T-helper 2 cell (primary cell): ENCODE data around the gene KIAA0930.
A peak's percentile ranks its signal among the peaks of the same experiment; 100 is the strongest.
"Not testable (repeated sequence)": the region's sequence is repeated elsewhere in the genome, so short reads cannot be mapped to it uniquely, and the experiment has no call there.

Source experiments
- DNase-seq, 5 experiments: peaks; one replicate each; pipeline versions ENCODE4 v3.0.0 to v3.0.0-alpha.2; 2012 to 2022

The KIAA0930 gene

DNA sequence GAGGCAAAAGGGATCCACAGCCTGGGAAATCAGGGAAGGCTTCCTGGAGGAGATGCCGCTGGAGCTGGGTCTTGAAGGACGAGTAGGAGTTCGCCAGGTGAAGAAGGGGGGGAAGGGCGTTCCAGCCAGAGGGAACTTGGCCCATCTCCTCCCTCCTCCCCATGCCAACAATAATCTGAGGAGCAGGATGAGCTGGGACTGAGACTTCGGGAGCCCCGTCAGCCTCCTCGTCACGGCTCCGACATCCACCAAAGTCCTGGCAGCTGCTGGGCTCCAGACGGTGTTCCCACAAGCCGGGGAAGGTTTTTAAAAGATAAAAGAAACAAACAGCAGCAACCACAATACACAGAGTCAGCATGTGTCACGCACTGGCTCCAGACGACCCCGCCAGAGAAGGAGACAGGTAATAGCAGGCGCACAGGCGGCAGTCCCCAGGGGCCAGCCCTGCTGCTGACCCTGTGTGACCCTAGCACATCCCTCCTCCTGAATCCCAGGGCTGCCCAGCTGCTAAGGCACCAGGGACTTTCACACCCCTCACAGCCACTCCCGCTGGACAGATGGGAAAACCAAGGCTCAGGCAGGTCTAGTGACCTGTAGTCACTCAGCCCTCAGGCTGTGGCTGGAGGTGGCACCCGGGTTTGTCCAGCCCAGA lies 39.7 kb downstream of the KIAA0930 start:
- no peak for DNase-seq

DNA sequence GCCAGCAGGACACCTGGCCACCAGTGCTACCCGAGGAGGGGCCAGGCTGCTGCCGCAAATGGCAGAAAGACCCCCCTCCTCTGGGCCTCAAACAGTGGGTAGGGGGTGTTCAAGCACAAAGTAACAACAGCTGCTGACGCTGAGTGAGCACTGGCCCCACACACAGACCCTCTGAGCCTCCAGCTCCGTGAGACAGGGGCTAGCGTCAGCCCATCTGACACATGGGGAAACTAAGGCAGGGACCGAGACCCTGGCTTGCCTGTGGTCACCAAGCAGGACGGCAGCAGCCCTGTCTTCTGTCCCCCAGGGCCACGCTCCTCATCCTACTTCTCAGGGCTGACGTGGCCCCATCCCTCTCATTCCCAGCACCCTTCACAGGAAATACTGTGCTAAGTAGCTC lies 40.5 kb downstream of the KIAA0930 start:
- DNase-seq: no peak

DNA sequence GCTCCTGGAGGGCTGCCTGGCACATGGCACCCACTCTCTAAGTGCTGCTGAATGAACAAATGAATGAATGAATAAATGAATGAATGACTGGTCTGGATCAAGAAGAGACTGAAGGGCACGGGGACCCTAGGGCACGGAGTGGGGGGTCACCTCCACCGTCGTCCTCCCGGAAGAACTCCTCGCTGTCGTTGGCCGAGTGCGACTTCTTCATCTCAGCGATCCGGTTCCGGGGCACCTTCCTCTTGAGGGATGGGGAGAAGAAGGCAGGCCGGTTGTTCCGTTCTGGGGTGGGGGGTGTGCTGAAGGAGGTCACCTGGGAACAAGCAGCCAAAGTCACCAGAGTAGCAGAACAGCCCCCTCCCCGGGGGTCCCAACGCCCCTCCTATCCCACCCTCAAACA lies 41.0 kb downstream of the KIAA0930 start:
- no peak for DNase-seq

DNA sequence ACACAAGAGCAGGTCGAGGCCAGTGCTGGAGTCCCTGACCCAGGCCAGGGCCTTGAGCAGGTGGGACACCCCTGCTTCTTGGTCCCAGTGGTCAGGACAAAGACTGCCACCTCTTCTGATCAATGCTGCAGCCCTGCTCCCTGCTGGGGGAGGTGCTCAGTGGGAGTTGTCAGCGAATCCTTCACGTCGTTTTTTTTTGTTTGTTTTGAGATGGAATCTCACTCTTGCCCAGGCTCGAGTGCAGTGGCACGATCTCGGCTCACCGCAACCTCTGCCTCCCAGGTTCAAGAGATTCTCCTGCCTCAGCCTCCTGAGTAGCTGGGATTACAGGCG lies 42.3 kb downstream of the KIAA0930 start:
- DNase-seq: no peak

DNA sequence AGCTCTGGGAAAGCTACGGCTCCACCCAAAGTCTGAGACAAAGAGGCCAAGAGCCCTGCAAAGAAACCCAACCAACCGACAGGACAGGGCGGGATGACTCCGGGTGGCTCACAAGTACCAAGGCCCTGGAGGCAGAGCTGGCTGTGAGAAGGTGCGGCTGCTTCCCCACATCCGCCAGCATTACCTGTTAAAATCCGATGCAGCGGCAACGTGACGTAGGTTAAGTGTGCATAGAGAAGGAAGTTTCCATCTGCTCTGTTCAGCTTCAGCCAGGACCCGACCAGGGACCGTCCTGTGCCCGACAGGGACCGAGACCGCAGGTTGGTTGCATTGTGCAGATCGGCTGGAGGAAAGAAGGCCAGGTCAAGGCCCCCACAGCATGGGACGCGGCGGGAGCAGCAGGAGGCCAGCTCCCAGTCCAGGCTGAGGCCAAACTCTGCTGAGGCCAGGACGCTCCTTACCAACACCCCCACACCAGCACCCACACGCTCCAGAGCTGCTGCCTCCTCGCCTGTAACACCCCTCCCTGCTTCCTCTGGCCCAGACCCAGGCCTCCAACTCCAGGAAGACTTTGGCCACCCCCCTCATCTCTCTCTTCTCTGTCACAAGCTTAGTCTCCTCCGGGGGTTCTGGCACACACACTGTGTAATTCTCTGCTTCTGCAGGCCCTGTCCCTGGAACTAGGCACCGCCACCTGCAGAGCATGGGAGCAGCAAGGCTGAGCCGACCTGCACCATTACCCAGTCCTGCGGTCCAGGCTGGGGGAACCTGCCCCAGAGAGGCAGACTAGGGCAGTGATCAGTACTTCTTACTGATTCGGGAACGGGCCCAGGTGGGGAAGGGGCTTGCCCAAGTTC lies 42.9 kb downstream of the KIAA0930 start:
- no peak for DNase-seq

DNA sequence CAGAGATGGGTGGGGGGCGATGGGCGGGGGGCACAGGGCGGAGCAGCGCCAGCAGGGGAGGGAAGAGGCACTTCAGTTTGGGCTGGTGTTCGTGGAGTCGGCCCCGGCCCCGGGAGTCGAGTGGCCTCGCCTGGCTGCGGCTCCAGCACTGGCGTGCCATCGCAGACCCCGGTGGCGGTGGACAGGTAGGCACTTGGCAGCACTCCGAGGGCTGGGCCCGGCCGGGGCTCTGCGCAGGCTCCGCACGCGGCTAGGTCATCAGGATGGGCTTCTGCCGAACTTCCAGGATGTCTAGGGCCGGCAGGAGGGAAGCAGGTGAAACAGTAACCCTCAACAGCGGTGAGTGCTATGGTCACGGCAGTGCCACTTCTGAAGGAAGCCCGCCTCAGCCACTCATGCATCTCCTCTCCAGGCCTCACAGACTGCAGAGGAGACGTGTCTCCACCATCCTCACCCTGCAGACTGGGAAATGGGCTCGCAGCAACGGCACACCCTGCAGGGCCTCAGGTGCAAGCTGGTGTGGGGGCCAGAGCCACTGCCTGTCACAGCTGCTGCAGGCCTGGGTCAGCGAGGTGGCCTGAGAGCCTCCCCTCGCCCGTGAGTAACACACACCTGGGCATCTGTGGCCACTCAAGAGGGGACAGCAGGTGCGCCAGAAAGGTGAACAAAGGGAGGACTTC lies 43.6 kb downstream of the KIAA0930 start:
- no peak for DNase-seq

DNA sequence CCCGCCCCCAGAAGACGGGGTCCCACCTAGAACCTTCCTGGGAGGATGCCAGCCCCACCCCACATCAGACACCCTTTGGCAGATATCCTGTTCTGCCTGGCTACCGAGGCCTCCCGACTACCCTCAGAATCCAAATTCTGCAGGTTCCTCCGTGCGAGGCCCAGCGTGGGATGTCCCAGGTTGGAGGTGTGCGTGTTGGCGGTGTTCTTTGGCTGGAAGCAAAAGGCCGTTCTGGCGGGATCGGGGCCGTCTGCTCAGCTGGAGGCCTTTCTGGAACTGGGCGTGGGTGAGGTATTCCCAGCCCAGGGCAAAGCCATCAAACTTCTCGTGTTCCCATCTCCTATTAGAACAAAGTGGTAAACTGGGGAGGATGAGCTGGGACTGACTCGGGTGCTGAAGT lies 44.4 kb downstream of the KIAA0930 start:
- DNase-seq: no peak

DNA sequence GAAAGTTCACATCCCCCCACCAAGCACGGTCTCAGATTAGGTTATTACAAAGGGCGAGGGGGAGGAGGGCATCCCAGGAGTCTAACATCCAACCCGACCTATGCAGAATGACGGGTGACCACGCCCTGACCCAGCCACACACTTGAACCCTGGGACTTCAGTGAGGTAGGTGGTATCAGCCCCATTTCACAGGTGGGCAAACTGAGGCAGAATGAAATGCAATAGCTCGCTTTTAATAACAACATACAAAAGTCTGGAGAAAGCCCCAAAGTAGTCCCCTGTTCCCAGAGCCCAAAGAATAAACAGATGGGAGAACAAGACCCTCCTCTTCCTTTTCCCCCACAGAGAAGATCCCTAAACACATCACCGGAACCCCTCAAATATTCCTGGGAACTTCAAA lies 45.1 kb downstream of the KIAA0930 start:
- DNase-seq: no peak

DNA sequence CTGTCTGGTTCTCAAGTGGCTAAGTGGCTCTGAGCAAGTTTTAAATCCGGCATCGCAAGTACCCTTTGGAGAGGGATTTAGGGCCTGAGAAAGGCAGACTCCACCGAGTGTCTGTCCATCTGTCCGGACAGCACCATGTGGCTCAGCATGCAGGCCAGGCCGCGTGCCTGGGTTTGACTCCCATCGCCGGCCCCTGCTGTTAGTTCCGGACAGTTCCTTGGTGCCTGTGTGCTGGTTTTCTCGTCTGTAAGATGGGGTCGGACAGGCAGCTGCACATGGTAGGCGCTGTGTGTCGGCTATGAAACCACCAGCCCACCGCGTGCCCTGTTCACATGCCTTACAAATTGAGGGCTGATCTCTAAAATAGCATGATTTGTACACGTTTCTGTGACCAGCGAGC lies 46.0 kb downstream of the KIAA0930 start:
- no peak for DNase-seq

DNA sequence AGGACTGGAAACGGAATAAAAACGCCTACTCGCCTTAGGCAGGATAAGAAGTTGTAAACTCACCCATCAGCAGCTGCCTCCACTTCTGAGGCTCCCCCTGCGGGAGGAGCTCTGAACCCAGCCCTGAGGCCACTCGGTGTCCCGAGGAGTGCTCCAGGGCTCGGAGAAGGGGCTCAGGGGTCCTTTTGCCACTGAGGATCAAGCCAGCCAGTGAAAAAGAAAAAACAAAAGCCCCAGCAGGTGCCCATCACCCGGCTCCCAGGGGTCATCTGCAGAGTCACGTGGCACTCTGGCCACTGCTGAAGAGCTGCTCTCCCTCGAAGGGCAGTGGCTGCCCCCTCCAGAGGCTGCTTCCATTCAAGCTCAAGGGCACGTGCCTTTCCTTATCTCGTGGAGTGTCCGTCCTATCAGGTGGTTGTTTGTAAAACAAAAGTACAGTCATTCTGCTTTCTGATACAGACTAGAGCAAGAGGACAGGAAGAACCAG lies 48.0 kb downstream of the KIAA0930 start:
- DNase-seq: no peak

DNA sequence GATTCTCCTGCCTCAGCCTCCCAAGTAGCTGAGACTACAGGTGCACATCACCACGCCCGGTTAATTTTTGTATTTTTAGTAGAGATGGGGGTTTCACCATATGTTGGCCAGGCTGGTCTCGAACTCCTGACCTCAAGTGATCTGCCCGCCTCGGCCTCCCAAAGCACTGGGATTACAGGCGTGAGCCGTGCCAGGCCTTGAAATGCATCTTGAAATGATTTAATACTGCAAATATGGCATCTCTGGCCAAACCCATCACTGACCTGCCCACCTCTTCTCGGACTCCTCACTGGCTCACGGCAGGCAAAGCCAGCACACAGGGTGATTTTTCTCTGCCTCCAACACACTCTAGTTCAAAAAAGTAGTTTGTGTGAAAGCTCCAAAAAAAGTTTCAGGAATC lies 48.9 kb downstream of the KIAA0930 start:
- DNase-seq: not testable (repeated sequence)

DNA sequence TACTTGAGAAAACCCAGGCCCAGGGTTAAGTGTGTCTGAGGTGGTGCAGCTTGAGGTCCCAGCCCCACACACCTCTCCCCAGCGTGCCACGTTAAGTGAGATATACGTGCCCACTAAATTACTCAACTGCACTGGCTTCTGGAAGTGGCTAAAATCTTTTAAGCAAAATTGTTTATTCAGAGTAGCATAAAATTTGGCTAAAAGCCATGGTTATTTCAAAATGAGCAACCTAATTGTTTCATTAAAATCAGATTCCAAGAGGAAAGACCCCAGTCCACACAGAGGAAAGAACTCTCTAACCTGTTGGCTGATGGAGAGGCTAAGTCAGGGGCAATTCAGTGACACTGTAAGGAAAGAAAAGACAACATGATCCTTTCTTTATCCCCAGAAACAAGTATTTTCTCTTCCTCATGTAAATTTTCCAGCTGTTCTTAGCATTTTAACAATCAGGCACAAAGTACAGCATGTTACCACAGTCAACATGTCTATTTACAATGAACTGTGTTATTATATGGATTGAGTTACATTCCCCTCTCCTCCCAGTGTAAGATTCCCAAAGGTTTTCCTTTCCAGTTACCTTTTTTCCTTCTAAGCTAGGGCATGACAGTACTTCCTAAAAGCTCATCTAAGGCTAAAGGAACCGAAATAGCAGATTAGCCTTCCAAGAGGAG lies 50.4 kb downstream of the KIAA0930 start:
- no peak for DNase-seq

DNA sequence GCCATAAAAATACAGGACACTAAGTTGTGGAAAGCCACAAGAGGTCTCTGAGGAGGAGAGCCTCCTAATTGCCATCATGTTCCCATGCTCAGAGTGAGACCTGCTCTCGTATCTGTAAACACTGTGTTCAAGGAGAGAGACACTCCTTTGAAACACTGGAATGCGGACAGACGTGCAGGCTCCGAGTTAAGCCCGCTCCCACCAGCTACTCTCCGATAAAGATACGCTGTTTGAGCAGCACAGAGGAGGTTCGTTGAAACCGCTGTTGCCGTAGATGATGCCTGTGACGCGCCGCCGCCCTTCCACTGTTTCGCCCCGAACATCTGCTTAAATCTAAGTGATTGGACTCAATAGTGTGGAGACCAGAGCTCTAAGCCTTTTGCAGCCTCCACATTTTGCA lies 51.9 kb downstream of the KIAA0930 start:
- no peak for DNase-seq

DNA sequence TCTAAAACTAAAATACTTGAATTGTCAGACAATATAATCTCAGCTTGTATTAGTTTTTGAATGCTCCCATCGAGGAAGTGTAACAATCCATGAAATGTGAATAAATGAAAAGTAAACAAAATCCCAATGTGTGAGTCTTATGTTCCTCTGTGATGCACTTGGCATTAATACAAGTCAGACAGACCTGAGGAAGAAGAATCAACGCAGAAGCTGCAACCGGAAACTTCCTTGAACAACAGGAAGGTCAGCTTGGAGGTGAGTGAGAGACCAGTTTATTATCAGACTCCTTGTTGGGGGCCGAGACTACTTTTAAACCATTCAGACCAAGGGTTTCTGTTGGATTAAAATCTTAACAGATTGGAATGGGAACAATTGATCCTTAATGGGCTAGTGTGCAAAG lies 52.8 kb downstream of the KIAA0930 start:
- DNase-seq: no peak

DNA sequence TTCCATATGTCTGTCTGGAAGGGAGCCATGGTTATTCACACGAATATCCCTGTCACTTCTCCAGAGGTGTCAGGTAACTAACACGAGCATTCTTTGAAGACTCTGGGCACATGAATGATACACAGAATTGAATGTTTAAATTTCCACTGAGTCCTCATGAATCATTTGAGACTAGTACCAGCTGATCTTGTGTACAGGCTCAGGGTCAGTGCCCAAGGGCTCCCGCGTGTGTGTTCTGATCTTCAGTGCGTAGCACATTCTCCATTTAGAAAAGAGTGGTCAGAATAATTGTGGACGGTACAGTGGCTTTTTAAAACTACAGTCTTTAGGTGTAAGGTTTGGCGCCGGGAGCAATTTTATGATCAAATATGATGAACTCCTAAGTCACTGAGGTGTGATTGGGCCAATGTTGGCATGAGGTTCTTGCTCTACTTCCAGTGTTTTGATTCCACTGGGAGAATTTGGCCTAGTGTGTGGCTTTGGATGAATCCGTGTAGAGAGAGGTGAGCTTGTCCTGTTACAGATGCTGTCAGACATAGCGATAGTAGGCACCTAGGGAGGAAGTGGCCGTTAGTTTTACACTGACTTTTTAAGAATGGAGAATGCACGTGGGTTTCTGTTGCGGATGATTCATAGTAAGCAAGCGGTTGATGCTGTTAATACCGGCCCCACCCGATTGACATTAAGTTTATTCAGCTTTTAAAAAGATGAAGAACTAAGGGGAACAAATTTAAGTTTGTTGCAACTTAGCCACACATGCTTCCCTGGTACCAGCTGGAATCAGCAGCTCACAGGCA lies 54.8 kb downstream of the KIAA0930 start:
- peak in 1 of 5 experiments; percentile 63 for DNase-seq

DNA sequence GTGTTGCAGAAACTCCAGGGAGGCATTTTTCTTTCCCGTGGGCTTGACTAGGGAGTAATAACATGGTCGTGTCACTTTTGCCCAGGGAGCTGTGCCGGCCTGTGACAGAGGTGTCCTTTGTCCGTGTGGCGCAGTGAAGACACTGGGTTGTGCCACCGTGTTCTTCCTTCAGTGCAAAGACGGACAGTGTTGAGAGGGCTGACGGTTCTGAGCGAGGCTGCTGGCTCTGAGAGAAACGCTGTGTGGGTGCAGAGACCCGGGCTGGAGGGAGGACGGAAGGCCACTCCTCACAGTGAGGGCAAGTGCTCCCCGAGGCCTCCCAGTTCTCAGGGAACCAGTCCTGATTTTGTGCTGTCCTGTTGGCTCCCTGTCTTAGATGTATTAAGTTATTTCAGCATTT lies 56.7 kb downstream of the KIAA0930 start:
- no peak for DNase-seq

DNA sequence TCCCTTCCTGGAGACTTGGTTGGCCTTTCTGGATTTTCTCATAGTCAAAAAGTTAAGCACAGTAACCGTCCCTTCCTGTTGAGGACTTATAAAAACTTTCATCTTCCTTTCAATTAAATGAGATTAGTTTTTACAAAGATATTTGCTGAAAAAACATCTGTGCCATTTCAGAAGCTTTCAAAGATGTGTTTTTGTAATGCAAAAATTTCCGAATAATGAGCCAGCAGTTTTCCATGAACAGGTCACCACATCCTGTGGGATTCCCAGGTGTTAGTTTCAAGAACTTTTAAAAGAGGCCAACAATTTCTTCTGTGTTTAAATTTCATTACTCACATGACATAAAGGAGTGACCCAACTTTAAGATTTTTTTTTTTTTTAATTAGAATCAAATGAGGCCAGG lies 58.9 kb downstream of the KIAA0930 start:
- no peak for DNase-seq

DNA sequence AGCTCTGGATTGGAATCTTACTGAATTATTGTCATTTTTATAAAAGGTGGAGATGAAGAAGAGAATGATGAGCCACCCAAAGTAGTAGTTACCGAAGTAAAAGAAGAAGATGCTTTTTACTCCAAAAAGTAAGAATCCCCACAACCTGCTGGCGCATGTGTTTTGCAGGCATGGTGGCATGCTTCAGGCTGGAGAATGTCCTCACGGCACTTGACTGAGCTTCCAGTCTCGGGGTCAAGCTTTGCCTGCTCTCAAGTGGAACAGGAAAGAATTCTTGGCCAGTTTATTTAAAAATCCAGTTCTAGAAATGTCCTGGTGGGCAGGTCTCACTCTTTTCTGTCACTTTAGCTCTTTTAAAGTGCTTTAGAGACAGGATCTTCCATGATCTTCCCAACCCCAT lies 59.5 kb downstream of the KIAA0930 start:
- DNase-seq: no peak

DNA sequence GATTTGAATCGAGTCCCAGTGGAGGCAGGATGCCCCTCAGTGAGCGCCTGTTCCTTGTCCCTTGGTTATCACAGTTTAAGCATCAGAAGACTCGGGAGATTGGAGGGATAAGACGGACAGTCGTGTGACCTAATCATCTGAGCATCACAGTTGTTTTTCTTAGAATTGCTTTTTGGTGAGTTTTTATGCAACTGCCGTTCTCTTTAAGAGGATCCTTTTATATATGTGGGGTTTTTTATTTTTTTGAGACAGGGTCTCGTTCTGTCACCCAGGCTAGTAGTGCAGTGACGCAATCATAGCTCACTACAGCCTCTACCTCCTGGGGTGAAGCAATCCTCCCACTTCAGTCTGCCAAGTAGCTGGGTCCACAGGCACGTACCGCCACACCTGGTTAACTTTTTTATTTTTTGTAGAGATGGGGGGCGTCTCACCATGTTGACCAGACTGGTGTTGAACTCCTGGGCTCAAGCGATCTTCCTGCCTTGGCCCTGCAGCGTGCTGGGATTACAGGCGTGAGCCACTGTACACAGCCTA lies 60.5 kb downstream of the KIAA0930 start:
- no peak for DNase-seq

DNA sequence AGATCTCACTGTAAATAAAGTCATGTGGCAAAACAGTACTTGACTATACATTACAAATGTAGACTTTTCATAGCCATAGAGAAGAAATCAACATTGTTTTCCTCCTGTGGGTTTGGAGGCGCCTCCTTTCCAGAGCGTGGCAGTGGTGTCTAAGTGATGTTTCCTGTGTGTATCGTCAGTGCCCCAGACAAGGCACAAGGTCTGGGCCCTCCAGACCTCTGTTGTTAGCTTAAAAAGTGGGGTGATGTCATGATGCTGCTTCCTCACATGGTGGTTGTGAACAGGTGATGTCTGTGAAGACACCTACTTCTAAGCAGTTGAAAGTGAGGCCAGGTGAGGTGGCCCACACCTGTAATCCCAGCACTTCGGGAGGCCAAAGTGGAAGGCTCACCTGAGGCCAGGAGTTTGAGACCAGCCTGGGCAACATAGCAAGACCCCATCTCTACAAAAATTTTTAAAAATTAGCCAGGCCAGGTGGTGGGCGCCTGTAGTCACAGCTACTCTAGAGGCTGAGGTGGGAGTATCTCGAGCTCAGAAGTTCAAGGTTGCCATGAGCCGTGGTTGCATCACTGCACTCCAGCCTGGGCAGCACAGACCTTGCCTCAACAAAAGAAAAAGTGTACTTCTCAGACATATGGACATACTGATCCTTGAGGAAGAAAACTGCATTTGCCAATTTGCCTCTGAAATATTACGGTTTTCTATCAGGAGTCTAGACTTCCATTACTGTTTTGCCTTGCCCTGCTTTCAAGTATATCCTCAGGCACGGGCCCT lies 61.2 kb downstream of the KIAA0930 start:
- peak in 3 of 5 experiments; percentile 22 to 57 (median 33) for DNase-seq
